Spleen (tissue), 7 donors: ENCODE data around the gene SYDE1.

ENCODE experiments used
- POLR2A ChIP-seq, 3 donors: fragments of 450-650 bp; IDR thresholded peaks; one replicate each; pipeline ENCODE4 v1.5.1; 2017; ENCODE audit warnings: antibody characterized with exemption in 3 of 3, mild to moderate bottlenecking in 1 of 3
- POLR2AphosphoS5 ChIP-seq, 3 donors: sonication (generic); formaldehyde crosslinking; IDR thresholded peaks; one replicate each; pipeline ENCODE4 v1.5.1; 2017; ENCODE audit warnings: antibody characterized with exemption in 3 of 3
- TF ChIP-seq, protein P1 (sequence below), 11 experiments: fragments of 200-600 bp in 7 of 11; fragments of 450-650 bp in 4 of 11; sonication (generic) in 4 of 11; IDR thresholded peaks in 8 of 11; conservative IDR thresholded peaks in 3 of 11; 1 replicate in 7 of 11; 2 replicates in 4 of 11; pipeline versions ENCODE4 v1.4.0 to v1.8.0; 2016 to 2021; ENCODE audit warnings: antibody characterized with exemption in 11 of 11, inconsistent platforms in 4 of 11, mild to moderate bottlenecking in 1 of 11
- donor health status: DM: no; HTN: no; CAD: no; lungs with moderate emphysema.
- donor health status: DM: no; HTN: no; CAD: no.
- donor health status: DM: no; HTN: no; CAD: no.

DNA sequence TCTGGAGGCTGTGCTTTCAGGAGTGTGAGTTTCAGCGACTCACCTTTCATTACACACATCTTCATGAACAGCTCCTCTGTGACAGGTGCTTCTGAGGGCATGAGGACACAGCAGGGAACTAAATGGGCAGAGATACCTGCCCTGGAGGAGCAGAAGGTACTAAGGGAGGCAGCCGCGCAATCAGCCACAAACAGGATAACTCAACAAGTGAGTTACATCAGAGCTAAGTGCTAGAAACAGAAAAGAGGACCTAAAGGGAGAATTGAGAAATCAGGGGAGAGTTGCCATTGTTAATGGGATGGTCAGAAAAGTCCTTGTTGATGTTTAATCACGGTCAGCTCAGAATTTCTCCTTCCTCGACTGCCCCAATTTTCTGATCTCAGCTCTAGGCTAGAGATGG lies 42.5 kb downstream of the SYDE1 start:
- TF ChIP-seq POLR2A (IDR thresholded peaks at IDR 0.05) = no peak
- TF ChIP-seq, protein P1, sequence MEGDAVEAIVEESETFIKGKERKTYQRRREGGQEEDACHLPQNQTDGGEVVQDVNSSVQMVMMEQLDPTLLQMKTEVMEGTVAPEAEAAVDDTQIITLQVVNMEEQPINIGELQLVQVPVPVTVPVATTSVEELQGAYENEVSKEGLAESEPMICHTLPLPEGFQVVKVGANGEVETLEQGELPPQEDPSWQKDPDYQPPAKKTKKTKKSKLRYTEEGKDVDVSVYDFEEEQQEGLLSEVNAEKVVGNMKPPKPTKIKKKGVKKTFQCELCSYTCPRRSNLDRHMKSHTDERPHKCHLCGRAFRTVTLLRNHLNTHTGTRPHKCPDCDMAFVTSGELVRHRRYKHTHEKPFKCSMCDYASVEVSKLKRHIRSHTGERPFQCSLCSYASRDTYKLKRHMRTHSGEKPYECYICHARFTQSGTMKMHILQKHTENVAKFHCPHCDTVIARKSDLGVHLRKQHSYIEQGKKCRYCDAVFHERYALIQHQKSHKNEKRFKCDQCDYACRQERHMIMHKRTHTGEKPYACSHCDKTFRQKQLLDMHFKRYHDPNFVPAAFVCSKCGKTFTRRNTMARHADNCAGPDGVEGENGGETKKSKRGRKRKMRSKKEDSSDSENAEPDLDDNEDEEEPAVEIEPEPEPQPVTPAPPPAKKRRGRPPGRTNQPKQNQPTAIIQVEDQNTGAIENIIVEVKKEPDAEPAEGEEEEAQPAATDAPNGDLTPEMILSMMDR (IDR thresholded peaks at IDR 0.05 in 8 of 11, conservative IDR thresholded peaks at IDR 0.05 in 3 of 11) = no peak
- no peak for TF ChIP-seq POLR2AphosphoS5 (IDR thresholded peaks at IDR 0.05)
